ENCODE measurements around the gene CCBE1.
"Not testable (repeated sequence)": the region's sequence is repeated elsewhere in the genome, so short reads cannot be mapped to it uniquely, and the experiment has no call there.

Gene CCBE1

GRCh38 chr18:59718108-59718463 lies 20.9 kb upstream of the CCBE1 start:
- Histone ChIP-seq H4K20me1 (no peaks in the 10 kb centered on the region), H3K9me3 (replicated peaks in 1 of 11) (no peaks in the 10 kb centered on the region), H3K36me3 (no peaks in the 10 kb centered on the region), H3K4me3 (no peak overlapping the region), H3K4me1 (no peaks in the 10 kb centered on the region), H3K27ac (no peak overlapping the region), H3K9ac (no peak overlapping the region), H3K4me2 (no peak overlapping the region), H3K27me3 (no peaks in the 10 kb centered on the region)
- no peak for TF ChIP-seq Cebpa-rat (IDR thresholded peaks at IDR 0.05)

GRCh38 chr18:59717291-59717690 lies 20.1 kb upstream of the CCBE1 start:
- no peak for TF ChIP-seq Cebpa-rat (IDR thresholded peaks at IDR 0.05)
- Histone ChIP-seq H3K9me3 (replicated peaks in 1 of 11) (no peaks in the 10 kb centered on the region), H3K27ac (no peak overlapping the region), H3K4me1 (no peaks in the 10 kb centered on the region), H3K9ac (no peak overlapping the region), H3K4me3 (no peak overlapping the region), H3K4me2 (no peak overlapping the region), H3K27me3 (no peaks in the 10 kb centered on the region), H3K36me3 (no peaks in the 10 kb centered on the region), H4K20me1 (no peaks in the 10 kb centered on the region)

GRCh38 chr18:59715966-59716369 lies 18.7 kb upstream of the CCBE1 start:
- no peak for TF ChIP-seq Cebpa-rat (IDR thresholded peaks at IDR 0.05)
- no peaks in the 10 kb centered on the region for H3K36me3 ChIP-seq
- H4K20me1 ChIP-seq, result no peaks in the 10 kb centered on the region
- H3K4me1 ChIP-seq, result no peaks in the 10 kb centered on the region
- H3K9me3 ChIP-seq (replicated peaks in 1 of 11), result no peaks in the 10 kb centered on the region
- H3K27me3 ChIP-seq, result no peaks in the 10 kb centered on the region
- no peak overlapping the region for H3K4me3 ChIP-seq
- H3K27ac ChIP-seq, result no peak overlapping the region
- H3K9ac ChIP-seq, result no peak overlapping the region
- peak overlapping the region in 1 of 11 experiments; percentile 26; a peak in 1 of 22 replicates for H3K4me2 ChIP-seq

GRCh38 chr18:59715445-59715844 lies 18.2 kb upstream of the CCBE1 start:
- Histone ChIP-seq H3K27me3 (no peaks in the 10 kb centered on the region), H3K9me3 (replicated peaks in 1 of 11) (no peaks in the 10 kb centered on the region), H3K9ac (no peak overlapping the region), H3K4me1 (no peaks in the 10 kb centered on the region), H3K36me3 (no peaks in the 10 kb centered on the region), H4K20me1 (no peaks in the 10 kb centered on the region), H3K4me2 (no peak overlapping the region; a peak in 1 of 22 replicates), H3K4me3 (no peak overlapping the region), H3K27ac (no peak overlapping the region)
- TF ChIP-seq Cebpa-rat (IDR thresholded peaks at IDR 0.05), result no peak

GRCh38 chr18:59714096-59714495 lies 16.9 kb upstream of the CCBE1 start:
- H3K36me3 ChIP-seq; H3K4me2 ChIP-seq; H3K27ac ChIP-seq; H3K9ac ChIP-seq; H3K27me3 ChIP-seq; H4K20me1 ChIP-seq; H3K4me1 ChIP-seq; H3K4me3 ChIP-seq; H3K9me3 ChIP-seq (replicated peaks in 1 of 11): not testable (repeated sequence)

GRCh38 chr18:59712311-59712710 lies 15.1 kb upstream of the CCBE1 start:
- H3K4me1 ChIP-seq, result no peaks in the 10 kb centered on the region
- H3K9me3 ChIP-seq (replicated peaks in 1 of 11), result no peaks in the 10 kb centered on the region
- no peaks in the 10 kb centered on the region for H3K36me3 ChIP-seq
- no peak overlapping the region for H3K9ac ChIP-seq
- TF ChIP-seq Cebpa-rat (IDR thresholded peaks at IDR 0.05), result no peak
- H4K20me1 ChIP-seq, result no peaks in the 10 kb centered on the region
- H3K27me3 ChIP-seq, result no peaks in the 10 kb centered on the region
- no peak overlapping the region for H3K4me2 ChIP-seq
- no peak overlapping the region for H3K4me3 ChIP-seq
- H3K27ac ChIP-seq, result no peak overlapping the region

- Histone ChIP-seq H3K4me3 (no peak overlapping the region), H4K20me1 (no peaks in the 10 kb centered on the region), H3K9me3 (replicated peaks in 1 of 11) (no peaks in the 10 kb centered on the region), H3K9ac (no peak overlapping the region), H3K4me1 (no peaks in the 10 kb centered on the region), H3K36me3 (no peaks in the 10 kb centered on the region), H3K4me2 (no peak overlapping the region), H3K27ac (no peak overlapping the region), H3K27me3 (no peaks in the 10 kb centered on the region)
- TF ChIP-seq Cebpa-rat (IDR thresholded peaks at IDR 0.05), result no peak
Observed at GRCh38 chr18:59708988-59709387, 11.8 kb upstream of the CCBE1 start.

GRCh38 chr18:59707306-59707705 lies 10.1 kb upstream of the CCBE1 start:
- Histone ChIP-seq H3K4me2 (no peak overlapping the region), H3K9me3 (replicated peaks in 1 of 11) (no peaks in the 10 kb centered on the region), H3K9ac (no peak overlapping the region), H3K27ac (no peak overlapping the region), H3K4me1 (no peaks in the 10 kb centered on the region), H4K20me1 (no peaks in the 10 kb centered on the region), H3K4me3 (no peak overlapping the region), H3K36me3 (no peaks in the 10 kb centered on the region), H3K27me3 (no peaks in the 10 kb centered on the region)
- no peak for TF ChIP-seq Cebpa-rat (IDR thresholded peaks at IDR 0.05)

- Histone ChIP-seq H3K4me2 (no peak overlapping the region), H3K4me1 (no peaks in the 10 kb centered on the region), H3K9ac (no peak overlapping the region), H3K27me3 (no peaks in the 10 kb centered on the region), H3K4me3 (no peak overlapping the region), H3K27ac (no peak overlapping the region), H3K9me3 (replicated peaks in 1 of 11) (no peaks in the 10 kb centered on the region), H3K36me3 (no peaks in the 10 kb centered on the region), H4K20me1 (no peaks in the 10 kb centered on the region)
- no peak for TF ChIP-seq Cebpa-rat (IDR thresholded peaks at IDR 0.05)
Observed at GRCh38 chr18:59706499-59706898, 9.3 kb upstream of the CCBE1 start.

- no peaks in the 10 kb centered on the region for H3K4me1 ChIP-seq
- no peaks in the 10 kb centered on the region for H4K20me1 ChIP-seq
- H3K27me3 ChIP-seq, result no peaks in the 10 kb centered on the region
- H3K4me2 ChIP-seq, result no peak overlapping the region
- no peak for TF ChIP-seq Cebpa-rat (IDR thresholded peaks at IDR 0.05)
- H3K9ac ChIP-seq, result no peak overlapping the region
- no peak overlapping the region for H3K4me3 ChIP-seq
- no peaks in the 10 kb centered on the region for H3K9me3 ChIP-seq (replicated peaks in 1 of 11)
- H3K36me3 ChIP-seq, result no peaks in the 10 kb centered on the region
- H3K27ac ChIP-seq, result no peak overlapping the region
Observed at GRCh38 chr18:59705145-59705544, 7.9 kb upstream of the CCBE1 start.

GRCh38 chr18:59704146-59704545 lies 6.9 kb upstream of the CCBE1 start:
- no peak overlapping the region for H3K27ac ChIP-seq
- no peak overlapping the region for H3K4me2 ChIP-seq
- no peaks in the 10 kb centered on the region for H3K36me3 ChIP-seq
- H3K4me1 ChIP-seq, result no peaks in the 10 kb centered on the region
- no peaks in the 10 kb centered on the region for H3K27me3 ChIP-seq
- no peak overlapping the region for H3K9ac ChIP-seq
- no peaks in the 10 kb centered on the region for H4K20me1 ChIP-seq
- H3K4me3 ChIP-seq, result no peak overlapping the region
- H3K9me3 ChIP-seq (replicated peaks in 1 of 11), result no peaks in the 10 kb centered on the region
- no peak for TF ChIP-seq Cebpa-rat (IDR thresholded peaks at IDR 0.05)
